SK-N-SH (cell line): ENCODE results near the gene LRRC3B. TPM values are rescaled to one million over a fixed set of nuclear protein-coding genes. Genes with fewer than 3 reads are reported as not detected.

Experiments used
- CTCF ChIA-PET: fragments of 300-600, 350-600 bp; formaldehyde crosslinking; extraction: SDS; loops from one replicate; lab custom pipeline; 2021; lab: Yijun Ruan, JAX
- POLR2A ChIA-PET: fragments of 350-600 bp; sonication (Branson Sonifier 250); formaldehyde crosslinking; extraction: SDS; loops from one replicate; lab custom pipeline; 2020; ENCODE audit warnings: antibody characterized with exemption, inconsistent platforms; lab: Yijun Ruan, JAX
- DNase-seq: peaks from one replicate; pipeline ENCODE4 v3.0.0; 2012
- H2AFZ ChIP-seq: fragments of 200-600 bp; sonication (generic); 2 replicates; pipeline ENCODE4 v1.8.1; 2016; ENCODE audit warnings: antibody characterized with exemption, mild to moderate bottlenecking, low read depth
- H3F3A ChIP-seq: fragments of 200-600 bp; sonication (generic); replicated peaks from 2 replicates; pipeline ENCODE3; 2016; ENCODE audit warnings: antibody characterized with exemption, mild to moderate bottlenecking; ENCODE audit not compliant: insufficient read depth
- H3K27ac ChIP-seq, 2 experiments: fragments of 200-500 bp in 1 of 2; fragments of 200-600 bp in 1 of 2; sonication (Bioruptor generic) in 1 of 2; sonication (generic), shearing (Covaris generic) in 1 of 2; 2 replicates each; pipeline versions ENCODE4 v1.5.1 to v1.6.1; 2014 to 2016; ENCODE audit warnings: low read depth in 2 of 2, inconsistent platforms in 1 of 2, low read length in 1 of 2, mild to moderate bottlenecking in 1 of 2, mixed read lengths in 1 of 2
- H3K27me3 ChIP-seq: fragments of 200-600 bp; sonication (generic), shearing (Covaris generic); 2 replicates; pipeline ENCODE4 v1.6.1; 2016; ENCODE audit warnings: mixed run types; ENCODE audit not compliant: insufficient read depth
- H3K36me3 ChIP-seq, 2 experiments: fragments of 200-500 bp in 1 of 2; fragments of 200-600 bp in 1 of 2; sonication (Bioruptor generic) in 1 of 2; sonication (generic) in 1 of 2; replicated peaks in 1 of 2; 2 replicates each; pipeline versions ENCODE3 to v1.5.1; 2014 to 2016; ENCODE audit warnings: low read length in 1 of 2, mild to moderate bottlenecking in 1 of 2; ENCODE audit not compliant: insufficient read depth in 2 of 2, control insufficient read depth in 1 of 2
- H3K4me1 ChIP-seq, 2 experiments: fragments of 200-500 bp in 1 of 2; fragments of 200-600 bp in 1 of 2; sonication (Bioruptor generic) in 1 of 2; sonication (generic), shearing (Covaris generic) in 1 of 2; 2 replicates each; pipeline versions ENCODE4 v1.5.1 to v1.6.1; 2014 to 2016; ENCODE audit warnings: low read depth in 1 of 2, low read length in 1 of 2, mixed run types in 1 of 2; ENCODE audit not compliant: insufficient read depth in 2 of 2, control insufficient read depth in 1 of 2
- H3K4me2 ChIP-seq: fragments of 200-600 bp; sonication (generic), shearing (Covaris generic); 2 replicates; pipeline ENCODE4 v1.6.1; 2017; ENCODE audit warnings: mixed run types
- H3K4me3 ChIP-seq, 2 experiments: fragments of 200-500 bp in 1 of 2; fragments of 200-600 bp in 1 of 2; sonication (Bioruptor generic) in 1 of 2; sonication (generic), shearing (Covaris generic) in 1 of 2; 2 replicates each; pipeline versions ENCODE4 v1.5.1 to v1.8.1; 2014 to 2016; ENCODE audit warnings: low read depth in 2 of 2, inconsistent platforms in 1 of 2, low read length in 1 of 2, mild to moderate bottlenecking in 1 of 2, mixed read lengths in 1 of 2, moderate library complexity in 1 of 2
- H3K79me2 ChIP-seq: fragments of 200-600 bp; sonication (generic); 2 replicates; pipeline ENCODE4 v1.8.1; 2017; ENCODE audit warnings: mild to moderate bottlenecking; ENCODE audit not compliant: insufficient read depth
- H3K9ac ChIP-seq: fragments of 200-600 bp; sonication (generic); 2 replicates; pipeline ENCODE4 v1.6.1; 2017; ENCODE audit warnings: mixed run types
- H3K9me2 ChIP-seq: fragments of 200-600 bp; sonication (generic); 2 replicates; pipeline ENCODE4 v1.6.1; 2017; ENCODE audit warnings: mixed run types
- H3K9me3 ChIP-seq: fragments of 200-600 bp; sonication (generic); 2 replicates; pipeline ENCODE4 v1.6.1; 2017; ENCODE audit warnings: mixed run types, mild to moderate bottlenecking, moderate library complexity
- H4K20me1 ChIP-seq: fragments of 200-600 bp; sonication (generic); 2 replicates; pipeline ENCODE4 v1.6.1; 2017; ENCODE audit warnings: mild to moderate bottlenecking, mixed run types; ENCODE audit not compliant: insufficient read depth
- CHD2 ChIP-seq: fragments of 150-350 bp; IDR thresholded peaks from 2 replicates; pipeline ENCODE4 v1.6.1; 2018; ENCODE audit warnings: low read length; ENCODE audit not compliant: partially characterized antibody
- EP300 ChIP-seq, 2 experiments: IDR thresholded peaks; 2 replicates each; pipeline versions ENCODE4 v1.4.0 to v1.6.1; 2012; ENCODE audit warnings: borderline replicate concordance in 1 of 2, low read depth in 1 of 2, low read length in 1 of 2
- EZH2phosphoT487 ChIP-seq: fragments of 200-600 bp; sonication (generic); IDR thresholded peaks from 2 replicates; pipeline ENCODE4 v1.6.1; 2017; ENCODE audit warnings: low read depth, mixed run types, mild to moderate bottlenecking, antibody characterized with exemption, moderate library complexity, borderline replicate concordance
- GATA2 ChIP-seq: sonication (generic); formaldehyde crosslinking; IDR thresholded peaks from 2 replicates; pipeline ENCODE4 v1.5.0; 2020; ENCODE audit warnings: mild to moderate bottlenecking, missing genetic modification reagents
- MEF2A ChIP-seq: IDR thresholded peaks from 2 replicates; pipeline ENCODE4 v1.4.0; 2012; ENCODE audit warnings: low read depth, borderline replicate concordance
- NFIC ChIP-seq: IDR thresholded peaks from 2 replicates; pipeline ENCODE4 v1.4.0; 2012; ENCODE audit warnings: borderline replicate concordance
- NRF1 ChIP-seq: IDR thresholded peaks from 2 replicates; pipeline ENCODE4 v1.6.1; 2012; ENCODE audit warnings: low read depth, mild to moderate bottlenecking, low read length
- RCOR1 ChIP-seq: fragments of 150-350 bp; IDR thresholded peaks from 2 replicates; pipeline ENCODE4 v1.6.1; 2017; ENCODE audit warnings: antibody characterized with exemption, low read length
- TCF12 ChIP-seq: IDR thresholded peaks from 2 replicates; pipeline ENCODE4 v1.4.0; 2012
- WGBS: methylation state at CpG from one replicate; pipeline ENCODE4 v1.1.6; 2017; ENCODE audit warnings: low lambda C conversion rate; 5-methylcytosine and 5-hydroxymethylcytosine counted together
- polyA plus RNA-seq, 3 experiments: library from polyadenylated mRNA; depleted of rRNA; stranded (reverse); fragments of >200 nt; gene quantifications; 2 replicates each; pipeline ENCODE4 v1.2.3, GENCODE V29; 2012
- TF ChIP-seq, protein P1 (sequence below): IDR thresholded peaks from 2 replicates; pipeline ENCODE4 v1.6.1; 2012; ENCODE audit warnings: mild to moderate bottlenecking, low read depth, low read length, moderate library complexity
- TF ChIP-seq, protein P2 (sequence below): IDR thresholded peaks from 2 replicates; pipeline ENCODE4 v1.4.0; 2012; ENCODE audit warnings: low read depth
- TF ChIP-seq, protein P3 (sequence below): IDR thresholded peaks from 2 replicates; pipeline ENCODE4 v1.4.0; 2012; ENCODE audit warnings: low read depth, borderline replicate concordance
- TF ChIP-seq, protein P4 (sequence below): fragments of 150-350 bp; IDR thresholded peaks from 2 replicates; pipeline ENCODE4 v1.6.1; 2017; ENCODE audit warnings: antibody characterized with exemption, low read length, low read depth, borderline replicate concordance

LRRC3B gene
- polyA plus RNA-seq, 1 of the 3 experiments (the other 2 are of a cell fraction), result not detected

DNA sequence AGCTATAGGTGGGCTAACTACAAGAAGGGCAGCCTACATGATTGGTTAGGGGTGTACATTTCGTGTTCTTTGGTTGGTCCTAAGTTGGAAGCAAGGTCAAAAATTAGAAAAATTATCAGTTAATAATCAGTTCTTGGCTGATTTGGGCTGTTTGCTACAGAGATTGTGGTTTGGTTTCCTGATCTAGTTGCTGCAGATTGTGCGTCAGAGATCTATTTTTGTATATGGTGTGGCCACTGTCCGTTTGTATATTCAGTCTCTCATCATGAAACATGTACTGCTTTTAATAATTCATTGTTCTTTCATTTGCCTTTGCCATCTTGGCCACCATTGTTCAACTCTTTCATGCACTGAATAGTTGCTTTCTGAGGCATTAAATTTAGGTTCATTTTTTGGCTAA, 80.9 kb downstream of the LRRC3B start:
- H3K9me3 ChIP-seq, result peaks cover 3% of the 10 kb centered on the region; the same call in 1 of the 2 replicates
- H3K27me3 ChIP-seq, result no peaks in the 10 kb centered on the region
- H3K4me1 ChIP-seq, result no peaks in the 10 kb centered on the region
- no peak for DNase-seq
- no peak overlapping the region for H3K4me2 ChIP-seq
- ChIA-PET POLR2A (no interaction called here), CTCF (interaction anchor here (3.8 kb wide), 1 partner anchor 9 kb away, joined by 20 read pairs; no protein-coding TSS in a partner anchor)
- H4K20me1 ChIP-seq, result no peaks in the 10 kb centered on the region
- WGBS, result 17% methylated on average over 3 of the region's 3 CpGs
- TF ChIP-seq TCF12 (no peak), NFIC (no peak), NRF1 (no peak)
- TF ChIP-seq, protein P1, sequence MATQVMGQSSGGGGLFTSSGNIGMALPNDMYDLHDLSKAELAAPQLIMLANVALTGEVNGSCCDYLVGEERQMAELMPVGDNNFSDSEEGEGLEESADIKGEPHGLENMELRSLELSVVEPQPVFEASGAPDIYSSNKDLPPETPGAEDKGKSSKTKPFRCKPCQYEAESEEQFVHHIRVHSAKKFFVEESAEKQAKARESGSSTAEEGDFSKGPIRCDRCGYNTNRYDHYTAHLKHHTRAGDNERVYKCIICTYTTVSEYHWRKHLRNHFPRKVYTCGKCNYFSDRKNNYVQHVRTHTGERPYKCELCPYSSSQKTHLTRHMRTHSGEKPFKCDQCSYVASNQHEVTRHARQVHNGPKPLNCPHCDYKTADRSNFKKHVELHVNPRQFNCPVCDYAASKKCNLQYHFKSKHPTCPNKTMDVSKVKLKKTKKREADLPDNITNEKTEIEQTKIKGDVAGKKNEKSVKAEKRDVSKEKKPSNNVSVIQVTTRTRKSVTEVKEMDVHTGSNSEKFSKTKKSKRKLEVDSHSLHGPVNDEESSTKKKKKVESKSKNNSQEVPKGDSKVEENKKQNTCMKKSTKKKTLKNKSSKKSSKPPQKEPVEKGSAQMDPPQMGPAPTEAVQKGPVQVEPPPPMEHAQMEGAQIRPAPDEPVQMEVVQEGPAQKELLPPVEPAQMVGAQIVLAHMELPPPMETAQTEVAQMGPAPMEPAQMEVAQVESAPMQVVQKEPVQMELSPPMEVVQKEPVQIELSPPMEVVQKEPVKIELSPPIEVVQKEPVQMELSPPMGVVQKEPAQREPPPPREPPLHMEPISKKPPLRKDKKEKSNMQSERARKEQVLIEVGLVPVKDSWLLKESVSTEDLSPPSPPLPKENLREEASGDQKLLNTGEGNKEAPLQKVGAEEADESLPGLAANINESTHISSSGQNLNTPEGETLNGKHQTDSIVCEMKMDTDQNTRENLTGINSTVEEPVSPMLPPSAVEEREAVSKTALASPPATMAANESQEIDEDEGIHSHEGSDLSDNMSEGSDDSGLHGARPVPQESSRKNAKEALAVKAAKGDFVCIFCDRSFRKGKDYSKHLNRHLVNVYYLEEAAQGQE, result no peak
- no peak overlapping the region for H3K4me3 ChIP-seq
- H3K36me3 ChIP-seq, result no peaks in the 10 kb centered on the region
- no peaks in the 10 kb centered on the region for H3F3A ChIP-seq
- no peaks in the 10 kb centered on the region for H3K79me2 ChIP-seq
- H3K27ac ChIP-seq, result no peak overlapping the region
- H3K9me2 ChIP-seq, result no peaks in the 10 kb centered on the region
- H2AFZ ChIP-seq, result no peak overlapping the region
- H3K9ac ChIP-seq, result no peak overlapping the region

DNA sequence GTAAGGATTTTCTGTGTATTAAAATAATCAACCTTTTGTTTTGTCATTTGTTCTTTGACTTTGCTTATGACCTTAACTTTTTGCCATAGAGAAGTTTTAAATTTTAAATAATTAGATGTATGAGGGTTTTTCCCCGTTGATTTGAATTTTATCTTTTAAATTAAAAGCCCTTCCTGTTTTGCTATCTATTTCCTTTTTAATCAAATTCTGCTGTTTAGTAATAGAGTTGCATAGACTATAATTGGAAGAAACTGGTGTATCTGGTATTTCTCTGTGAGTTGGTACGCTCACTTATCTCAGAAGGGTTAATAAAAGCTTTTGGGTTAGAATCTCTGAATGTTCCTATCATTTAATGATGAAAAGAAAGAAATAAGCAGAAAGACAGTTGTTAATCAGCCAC, 82.2 kb downstream of the LRRC3B start:
- CTCF ChIA-PET, result interaction anchor here (1.0 to 3.8 kb wide), 2 partner anchors 8 kb away, joined by 3 to 20 read pairs; no protein-coding TSS in a partner anchor

More for the DNA sequence above, 82.2 kb downstream of the LRRC3B start:
- WGBS, result 5% methylated on average over 2 of the region's 2 CpGs
- no peak overlapping the region for H3K27ac ChIP-seq
- H3F3A ChIP-seq, result no peaks in the 10 kb centered on the region
- no peaks in the 10 kb centered on the region for H3K9me2 ChIP-seq
- no peak overlapping the region for H3K9ac ChIP-seq
- no peak overlapping the region for H2AFZ ChIP-seq
- TF ChIP-seq EP300 (IDR thresholded peaks at IDR 0.05; ENCODE audit: borderline replicate concordance in 1 of 2, low read depth in 1 of 2, low read length in 1 of 2), result peak in 1 of 2 experiments; percentile 37; a peak in 2 of 4 replicates
- peak; percentile 81 for TF ChIP-seq RCOR1
- TF ChIP-seq MEF2A, result no peak
- TF ChIP-seq, protein P2, sequence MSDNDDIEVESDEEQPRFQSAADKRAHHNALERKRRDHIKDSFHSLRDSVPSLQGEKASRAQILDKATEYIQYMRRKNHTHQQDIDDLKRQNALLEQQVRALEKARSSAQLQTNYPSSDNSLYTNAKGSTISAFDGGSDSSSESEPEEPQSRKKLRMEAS, result no peak
- TF ChIP-seq GATA2 (CRISPR knock-in tag), result peak; percentile 58
- TF ChIP-seq, protein P3, sequence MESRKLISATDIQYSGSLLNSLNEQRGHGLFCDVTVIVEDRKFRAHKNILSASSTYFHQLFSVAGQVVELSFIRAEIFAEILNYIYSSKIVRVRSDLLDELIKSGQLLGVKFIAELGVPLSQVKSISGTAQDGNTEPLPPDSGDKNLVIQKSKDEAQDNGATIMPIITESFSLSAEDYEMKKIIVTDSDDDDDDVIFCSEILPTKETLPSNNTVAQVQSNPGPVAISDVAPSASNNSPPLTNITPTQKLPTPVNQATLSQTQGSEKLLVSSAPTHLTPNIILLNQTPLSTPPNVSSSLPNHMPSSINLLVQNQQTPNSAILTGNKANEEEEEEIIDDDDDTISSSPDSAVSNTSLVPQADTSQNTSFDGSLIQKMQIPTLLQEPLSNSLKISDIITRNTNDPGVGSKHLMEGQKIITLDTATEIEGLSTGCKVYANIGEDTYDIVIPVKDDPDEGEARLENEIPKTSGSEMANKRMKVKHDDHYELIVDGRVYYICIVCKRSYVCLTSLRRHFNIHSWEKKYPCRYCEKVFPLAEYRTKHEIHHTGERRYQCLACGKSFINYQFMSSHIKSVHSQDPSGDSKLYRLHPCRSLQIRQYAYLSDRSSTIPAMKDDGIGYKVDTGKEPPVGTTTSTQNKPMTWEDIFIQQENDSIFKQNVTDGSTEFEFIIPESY, result no peak
- TF ChIP-seq EZH2phosphoT487, result no peak
- TF ChIP-seq, protein P4, sequence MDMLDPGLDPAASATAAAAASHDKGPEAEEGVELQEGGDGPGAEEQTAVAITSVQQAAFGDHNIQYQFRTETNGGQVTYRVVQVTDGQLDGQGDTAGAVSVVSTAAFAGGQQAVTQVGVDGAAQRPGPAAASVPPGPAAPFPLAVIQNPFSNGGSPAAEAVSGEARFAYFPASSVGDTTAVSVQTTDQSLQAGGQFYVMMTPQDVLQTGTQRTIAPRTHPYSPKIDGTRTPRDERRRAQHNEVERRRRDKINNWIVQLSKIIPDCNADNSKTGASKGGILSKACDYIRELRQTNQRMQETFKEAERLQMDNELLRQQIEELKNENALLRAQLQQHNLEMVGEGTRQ, result no peak
- TF ChIP-seq CHD2, result peak; percentile 21
- H3K4me3 ChIP-seq, result no peak overlapping the region
- peak; percentile 21 for DNase-seq
- no peaks in the 10 kb centered on the region for H3K4me1 ChIP-seq
- peaks cover 3% of the 10 kb centered on the region; the same call in 1 of the 2 replicates for H3K9me3 ChIP-seq
- H3K27me3 ChIP-seq, result no peaks in the 10 kb centered on the region
- POLR2A ChIA-PET, result no interaction called here
- no peaks in the 10 kb centered on the region for H4K20me1 ChIP-seq
- H3K79me2 ChIP-seq, result no peaks in the 10 kb centered on the region
- H3K4me2 ChIP-seq, result no peak overlapping the region
- H3K36me3 ChIP-seq, result no peaks in the 10 kb centered on the region
